T47D (cell line): ENCODE results near the gene SF3B1.

Experiments used
- DNase-seq, 2 experiments: peaks; one replicate each; pipeline versions ENCODE4 v3.0.0 to v3.0.0-alpha.2; 2011 to 2012; ENCODE audit warnings: low read depth in 1 of 2, low spot score in 1 of 2
- JUND ChIP-seq: IDR thresholded peaks from 2 replicates; pipeline ENCODE4 v1.6.1; 2012; ENCODE audit warnings: low read depth
- in situ Hi-C: cut with HindIII; loops from 2 replicates; pipeline ENCODE4 v1.10.0; 2016; ENCODE audit warnings: low sequenced_read_pairs, low pct_unique_long_range_greater_than_20kb

The SF3B1 gene

GRCh38 chr2:197431858-197432257 is 3.0 kb downstream of the SF3B1 start:
- in situ Hi-C loops = no loop called here
- no peak for TF ChIP-seq JUND
- DNase-seq = no peak

- DNase-seq = no peak
- no peak for TF ChIP-seq JUND
- in situ Hi-C loops = no loop called here
Observed at GRCh38 chr2:197427986-197428385, 6.8 kb downstream of the SF3B1 start.

DNA sequence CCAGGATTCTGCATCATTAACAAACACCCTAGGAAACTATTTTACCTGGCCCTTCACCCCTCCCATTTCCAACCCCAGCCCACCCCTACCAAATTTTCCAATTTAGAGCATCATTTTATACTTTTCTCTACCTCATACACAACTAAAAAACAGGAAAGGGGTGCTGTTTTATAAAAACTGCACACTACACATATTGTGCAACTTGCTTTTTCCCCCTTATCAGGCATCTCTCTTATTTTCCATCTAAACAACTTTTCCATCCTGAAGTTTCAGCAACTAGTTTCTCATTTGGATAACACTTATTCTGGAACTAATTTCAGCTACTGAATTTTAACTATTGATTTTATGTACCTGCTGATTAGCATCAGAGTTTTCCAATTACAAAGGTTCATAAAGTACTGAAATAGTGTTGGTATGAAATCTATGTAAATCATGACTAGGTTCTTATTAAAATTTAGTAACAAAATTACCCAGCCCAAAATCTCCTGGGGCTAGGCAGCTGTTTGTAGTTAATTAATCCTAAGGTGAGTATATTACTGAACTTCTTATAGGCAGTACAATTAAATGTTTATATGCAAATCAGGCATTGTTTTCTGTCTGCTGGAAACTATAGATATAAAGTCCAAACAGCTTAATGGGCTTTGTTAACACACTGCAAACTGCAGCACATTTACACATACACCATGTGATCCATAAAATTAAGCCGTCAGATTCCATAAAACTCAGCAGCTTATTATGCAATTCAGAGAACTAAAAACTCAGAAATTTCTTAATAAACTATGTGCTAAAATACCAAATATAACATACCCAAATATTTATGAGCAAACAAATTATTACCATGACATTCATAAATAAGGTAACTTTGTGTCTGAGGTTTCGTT is 7.9 kb downstream of the SF3B1 start:
- TF ChIP-seq JUND = no peak
- in situ Hi-C loops = no loop called here

DNA sequence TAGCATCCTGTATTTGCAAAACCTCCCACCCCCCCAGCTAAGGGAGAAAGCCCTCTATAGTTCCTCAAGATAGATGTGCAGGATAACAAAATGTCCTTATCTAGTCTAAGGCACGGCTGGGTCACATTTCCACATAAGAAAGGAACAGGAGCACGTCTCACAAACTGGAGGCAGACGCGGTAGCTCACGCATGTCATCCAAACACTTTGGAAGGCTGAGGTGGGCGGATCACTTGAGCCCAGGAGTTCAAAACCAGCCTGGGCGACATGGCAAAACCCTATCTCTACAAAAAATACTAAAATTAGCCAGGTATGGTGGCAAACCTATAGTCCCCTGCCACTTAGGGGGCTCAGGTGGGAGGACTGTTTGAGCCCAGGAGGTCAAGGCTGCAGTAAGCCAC is 9.3 kb downstream of the SF3B1 start:
- DNase-seq = no peak
- in situ Hi-C loops = no loop called here
- TF ChIP-seq JUND = no peak

More for the DNA sequence above, 7.9 kb downstream of the SF3B1 start:
- DNase-seq = no peak

- no peak for TF ChIP-seq JUND
- in situ Hi-C loops = no loop called here
- DNase-seq = no peak
Observed at GRCh38 chr2:197423307-197423706, 11.5 kb downstream of the SF3B1 start.

DNA sequence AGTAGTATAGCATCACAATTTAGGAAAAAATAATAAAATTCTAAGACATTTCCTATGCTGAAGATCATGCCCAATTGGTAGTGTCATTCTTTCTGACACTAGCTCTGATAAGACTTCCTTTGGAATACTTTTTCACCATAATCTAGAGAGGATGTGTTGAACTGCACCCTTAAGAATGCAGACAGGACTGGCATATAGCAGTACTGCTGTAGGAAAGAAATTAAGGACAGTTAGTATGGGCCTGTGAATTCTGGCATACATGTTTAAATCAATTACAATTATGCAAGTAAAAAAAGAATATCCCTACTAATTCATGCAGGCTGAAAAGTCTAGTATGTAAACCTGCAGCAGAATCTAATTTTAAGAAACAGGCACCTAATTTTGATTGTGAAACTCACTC is 15.4 kb downstream of the SF3B1 start:
- no peak for TF ChIP-seq JUND
- in situ Hi-C loops = no loop called here
- no peak for DNase-seq

- no peak for TF ChIP-seq JUND
- DNase-seq = no peak
- in situ Hi-C loops = no loop called here
Observed at GRCh38 chr2:197416268-197416667, 18.6 kb downstream of the SF3B1 start.

DNA sequence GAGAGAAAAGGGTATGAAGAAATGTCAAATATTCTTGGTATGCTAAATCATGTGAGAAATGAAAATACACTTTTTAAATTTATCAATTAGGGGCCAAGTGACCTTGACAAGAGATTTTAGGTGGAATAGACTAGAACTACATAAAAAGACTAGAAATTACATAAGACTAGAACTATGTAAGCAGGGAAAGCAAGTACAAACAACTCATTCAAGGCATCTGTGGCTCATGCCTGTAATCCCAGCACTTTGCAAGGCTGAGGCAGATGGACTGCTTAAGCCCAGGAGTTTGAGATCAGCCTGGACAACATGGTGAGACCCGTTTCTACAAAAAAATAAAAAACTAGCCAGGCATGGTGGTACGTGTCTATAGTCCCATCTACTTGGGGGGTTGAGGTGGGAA is 20.3 kb downstream of the SF3B1 start:
- in situ Hi-C loops = no loop called here
- no peak for DNase-seq
- TF ChIP-seq JUND = no peak

DNA sequence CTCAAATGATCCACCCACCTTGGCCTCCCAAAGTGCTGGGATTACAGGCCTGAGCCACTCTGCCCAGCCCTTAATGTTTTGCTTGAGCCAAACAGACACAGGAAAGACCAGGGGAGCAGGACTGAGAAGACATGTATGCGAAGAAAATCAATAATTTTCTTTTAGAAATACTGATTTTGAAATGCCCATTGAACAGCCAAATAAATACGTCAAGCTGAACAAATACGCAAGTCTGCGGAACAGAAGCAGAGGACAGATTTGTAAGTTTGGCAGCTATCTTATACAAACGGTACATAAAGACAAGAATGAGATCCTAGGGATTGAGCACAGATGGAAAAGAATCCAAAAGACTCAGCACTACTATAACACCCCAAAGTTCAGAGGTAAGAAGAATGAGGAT is 20.8 kb downstream of the SF3B1 start:
- no peak for TF ChIP-seq JUND
- in situ Hi-C loops = no loop called here
- no peak for DNase-seq

DNA sequence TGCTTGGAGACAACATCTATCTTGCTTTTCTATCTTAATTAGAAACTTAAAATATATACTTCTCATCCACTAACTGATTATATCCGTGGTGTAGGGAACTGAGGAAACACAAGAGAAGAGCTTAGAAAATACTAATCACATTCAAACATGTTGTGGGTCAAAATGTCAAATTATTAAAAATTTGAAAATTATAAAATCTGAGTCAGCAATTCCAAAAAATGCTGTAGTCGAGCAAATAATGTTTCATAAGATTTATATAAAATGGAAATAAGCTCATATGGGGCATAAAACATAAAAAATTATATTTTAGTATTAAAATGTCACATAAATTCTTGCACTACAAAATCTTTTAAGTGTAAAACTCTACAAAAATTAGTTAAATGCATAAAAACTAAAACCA is 29.2 kb downstream of the SF3B1 start:
- in situ Hi-C loops = no loop called here
- no peak for TF ChIP-seq JUND
- DNase-seq = no peak

GRCh38 chr2:197399887-197400540 is 34.8 kb downstream of the SF3B1 start:
- TF ChIP-seq JUND = no peak
- in situ Hi-C loops = no loop called here

DNA sequence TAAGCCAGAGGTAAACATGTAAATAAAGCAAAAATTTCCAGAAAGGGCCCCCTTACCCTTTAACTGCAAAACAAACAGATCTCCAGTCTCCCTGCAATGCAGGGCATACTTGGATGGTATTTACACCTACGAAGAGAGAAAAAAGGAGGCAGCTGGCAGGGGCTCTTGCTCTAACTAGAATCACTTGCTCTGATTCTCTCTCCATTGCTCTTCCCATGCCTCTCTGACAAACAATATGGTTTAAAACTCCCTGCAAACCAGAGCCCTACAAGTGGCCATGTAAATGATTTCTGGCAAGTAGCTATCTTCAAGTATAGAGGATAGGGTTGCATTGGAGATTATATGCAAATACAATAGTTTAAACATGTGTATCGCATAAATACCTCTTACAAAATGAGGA is 35.9 kb downstream of the SF3B1 start:
- no peak for TF ChIP-seq JUND
- in situ Hi-C loops = no loop called here
- no peak for DNase-seq

More at GRCh38 chr2:197399887-197400540, 34.8 kb downstream of the SF3B1 start:
- DNase-seq = no peak

- DNase-seq = no peak
- in situ Hi-C loops = no loop called here
- TF ChIP-seq JUND = no peak
Observed at GRCh38 chr2:197391220-197391717, 43.6 kb downstream of the SF3B1 start.
